NCI-H2029 (cell line): ENCODE data around the gene KLHDC1.
A peak's percentile ranks its signal among the peaks of the same experiment; 100 is the strongest.
"Not testable (repeated sequence)": the region's sequence is repeated elsewhere in the genome, so short reads cannot be mapped to it uniquely, and the experiment has no call there.

ENCODE experiments used
- DNase-seq: peaks from one replicate; lab custom pipeline; 2025; lab: John Stamatoyannopoulos, UW

The KLHDC1 gene

DNA sequence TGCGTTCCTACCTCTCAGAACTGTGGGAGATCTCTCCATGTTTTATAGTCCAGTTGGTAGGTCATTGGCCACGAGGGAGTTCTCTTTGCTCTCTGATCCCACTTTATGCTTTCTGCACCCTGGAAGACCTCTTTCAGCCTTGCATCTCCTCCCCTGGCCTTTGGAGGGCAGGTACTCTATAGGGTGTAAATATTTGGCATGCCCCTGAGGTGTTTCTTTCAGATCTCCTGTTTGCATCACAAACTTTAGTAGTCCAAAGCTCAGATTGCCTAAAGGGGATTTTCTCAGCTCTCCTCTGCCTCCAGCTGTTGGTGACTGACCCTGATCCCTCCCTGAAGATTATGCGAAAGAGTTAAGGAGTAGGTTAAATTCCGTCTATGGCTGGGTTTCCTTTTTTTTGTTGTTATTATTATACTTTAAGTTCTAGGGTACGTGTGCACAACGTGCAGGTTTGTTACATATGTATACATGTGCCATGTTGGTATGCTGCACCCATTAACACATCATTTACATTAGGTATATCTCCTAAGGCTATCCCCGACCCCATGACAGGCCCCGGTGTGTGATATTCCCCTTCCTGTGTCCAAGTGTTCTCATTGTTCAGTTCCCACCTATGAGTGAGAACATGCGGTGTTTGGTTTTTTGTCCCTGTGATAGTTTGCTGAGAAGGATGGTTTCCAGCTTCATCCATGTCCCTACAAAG is 29.0 kb downstream of the KLHDC1 start:
- not testable (repeated sequence) for DNase-seq

DNA sequence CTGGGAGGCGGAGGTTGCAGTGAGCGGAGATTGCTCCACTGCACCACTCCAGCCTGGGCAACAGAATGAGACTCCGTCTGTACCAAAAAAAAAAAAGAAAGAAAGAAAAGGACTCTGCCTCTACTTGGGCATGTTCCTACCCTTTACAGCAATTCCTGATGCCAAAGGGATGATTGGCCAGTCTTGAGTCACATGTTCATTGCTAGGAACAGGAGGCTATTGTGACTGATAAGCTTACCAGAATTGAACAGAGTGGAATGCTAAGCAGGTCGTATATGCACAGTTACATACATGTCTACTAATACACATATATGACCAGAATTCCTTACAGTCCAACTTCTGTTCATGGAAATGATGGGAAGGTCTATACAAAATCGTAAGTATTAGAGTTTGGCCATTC is 34.3 kb downstream of the KLHDC1 start:
- DNase-seq: no peak

DNA sequence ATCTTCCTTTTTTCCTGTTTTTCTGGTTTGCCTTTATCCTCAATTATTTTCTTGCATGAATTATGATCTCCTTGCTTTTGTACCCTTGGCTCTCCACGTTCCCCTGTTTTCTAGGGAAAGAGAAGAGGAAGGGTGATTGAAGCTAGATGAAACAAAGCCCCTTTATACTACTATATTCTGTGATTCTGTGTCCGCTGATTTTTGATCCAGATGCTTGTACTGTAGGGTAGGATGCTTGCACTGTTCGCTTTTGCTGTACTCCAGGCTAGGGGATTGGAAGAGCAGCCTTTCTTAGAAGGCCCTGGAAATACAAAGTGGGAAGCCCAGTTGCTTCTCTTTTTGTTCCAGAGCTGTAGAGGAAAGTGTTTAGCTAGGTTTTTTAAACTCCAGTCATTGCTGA is 40.0 kb downstream of the KLHDC1 start:
- no peak for DNase-seq

DNA sequence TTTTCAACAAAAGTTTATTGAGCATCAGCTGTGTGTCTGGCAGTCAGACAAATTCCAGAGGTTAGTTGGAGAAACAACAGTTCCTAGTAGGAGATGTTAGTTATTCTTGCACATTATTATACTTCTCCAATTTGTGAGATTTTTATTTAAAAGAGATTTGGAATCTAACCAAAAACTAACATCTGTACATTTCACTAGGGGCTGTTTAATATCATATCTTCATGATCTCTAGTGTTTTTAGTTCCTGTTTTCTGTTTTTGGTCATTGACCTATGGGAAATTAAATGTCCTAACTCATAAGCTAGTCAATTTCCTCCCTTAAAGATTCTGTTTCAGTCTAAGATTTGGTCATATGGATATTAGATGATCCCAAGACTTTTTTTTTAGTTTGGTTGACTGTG is 40.9 kb downstream of the KLHDC1 start:
- no peak for DNase-seq

DNA sequence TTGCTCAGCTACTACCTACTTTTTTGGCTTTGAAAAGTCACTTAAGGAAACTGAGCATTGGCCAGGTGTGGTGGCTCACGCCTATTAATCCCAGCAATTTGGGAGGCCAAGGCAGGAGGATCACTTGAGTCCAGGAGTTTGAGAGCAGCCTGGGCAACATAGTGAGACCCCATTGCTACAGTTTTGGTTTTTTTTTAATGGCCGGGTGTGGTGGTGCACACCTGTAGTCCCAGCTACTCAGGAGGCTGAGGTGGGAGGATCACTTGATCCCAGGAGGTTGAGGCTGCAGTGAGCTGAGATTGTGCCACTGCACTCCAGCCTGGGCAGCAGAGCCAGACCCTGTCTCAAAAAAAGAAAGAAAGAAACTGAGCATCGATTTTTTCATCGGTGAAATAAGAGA is 42.7 kb downstream of the KLHDC1 start:
- not testable (repeated sequence) for DNase-seq

DNA sequence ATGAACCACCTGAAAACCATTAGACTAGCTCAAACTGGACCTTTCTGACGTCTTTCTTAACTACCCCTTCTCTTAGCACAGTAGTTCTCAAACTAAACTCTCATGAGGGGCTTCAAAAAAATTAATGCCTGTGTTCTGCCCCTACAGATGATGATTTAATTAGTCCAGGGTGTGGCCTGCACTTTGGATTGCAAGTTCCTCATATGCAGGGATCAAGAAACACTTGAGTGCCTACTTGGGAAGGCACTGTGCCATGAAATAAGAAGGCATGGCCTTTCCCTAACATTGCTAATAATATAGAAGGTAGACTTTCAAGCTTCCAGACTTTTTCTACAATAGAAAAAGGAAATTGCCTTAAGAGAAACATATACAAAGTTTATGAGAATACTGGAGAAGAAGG is 52.3 kb downstream of the KLHDC1 start:
- DNase-seq: no peak

DNA sequence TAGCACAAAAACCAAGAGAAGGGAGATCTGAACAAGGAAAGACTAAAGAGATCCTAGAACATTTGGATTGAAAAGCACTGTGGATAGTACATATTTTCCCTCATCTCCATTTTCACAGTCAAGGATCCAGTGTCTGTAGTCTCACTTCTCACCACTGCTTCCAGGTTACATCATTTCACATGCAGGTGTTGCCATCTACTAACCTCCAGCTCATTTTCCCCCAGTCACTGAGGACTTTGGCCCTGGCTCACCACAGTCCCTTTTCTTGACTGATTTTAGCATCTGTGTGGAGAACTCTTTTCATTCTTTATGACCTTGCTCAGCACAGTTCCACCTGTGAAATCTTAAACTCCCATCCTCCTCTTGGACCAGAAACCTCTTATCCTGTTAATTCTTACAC is 53.6 kb downstream of the KLHDC1 start:
- DNase-seq: not testable (repeated sequence)

DNA sequence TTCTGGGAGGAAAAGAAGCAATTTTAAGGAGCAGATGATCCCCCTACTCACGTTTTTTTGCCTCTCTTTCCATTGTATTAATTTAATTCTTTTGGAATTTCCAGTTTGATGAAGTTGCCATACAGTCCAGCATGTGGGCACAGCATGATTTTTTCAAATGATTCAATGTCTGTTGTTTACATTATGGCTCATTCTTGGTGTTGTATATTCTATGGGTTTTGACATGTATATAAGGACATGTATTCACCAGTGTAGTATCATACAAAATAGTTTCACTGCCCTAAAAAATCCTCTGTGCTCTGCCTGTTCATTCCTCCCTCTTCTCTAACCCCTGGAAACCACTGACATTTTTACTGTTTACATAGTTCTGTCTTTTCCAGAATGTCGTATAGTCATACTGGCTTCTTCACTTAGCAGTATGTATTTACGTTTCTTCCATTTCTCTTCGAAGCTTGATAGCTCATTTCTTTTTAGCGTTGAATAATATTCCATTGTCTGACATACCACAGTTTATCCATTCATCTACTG is 61.7 kb downstream of the KLHDC1 start:
- no peak for DNase-seq

DNA sequence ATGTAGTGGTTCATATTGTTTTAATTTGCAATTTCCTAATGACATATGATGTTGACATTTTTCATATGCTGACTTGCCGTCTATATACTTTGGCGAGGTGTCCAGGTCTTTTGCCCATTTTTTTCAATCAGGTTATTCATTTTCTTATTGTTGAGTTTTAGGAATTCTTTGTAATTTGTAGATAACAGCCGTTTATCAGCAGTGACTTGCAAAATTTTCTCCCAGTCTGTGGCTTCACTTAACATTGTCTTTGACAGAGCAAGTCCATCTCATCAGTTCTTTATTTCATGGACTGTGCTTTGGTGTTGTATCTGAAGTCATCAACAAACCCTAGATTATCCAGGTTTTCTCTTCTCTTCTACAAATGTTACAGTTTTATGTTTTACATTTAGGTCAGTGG is 62.5 kb downstream of the KLHDC1 start:
- no peak for DNase-seq

DNA sequence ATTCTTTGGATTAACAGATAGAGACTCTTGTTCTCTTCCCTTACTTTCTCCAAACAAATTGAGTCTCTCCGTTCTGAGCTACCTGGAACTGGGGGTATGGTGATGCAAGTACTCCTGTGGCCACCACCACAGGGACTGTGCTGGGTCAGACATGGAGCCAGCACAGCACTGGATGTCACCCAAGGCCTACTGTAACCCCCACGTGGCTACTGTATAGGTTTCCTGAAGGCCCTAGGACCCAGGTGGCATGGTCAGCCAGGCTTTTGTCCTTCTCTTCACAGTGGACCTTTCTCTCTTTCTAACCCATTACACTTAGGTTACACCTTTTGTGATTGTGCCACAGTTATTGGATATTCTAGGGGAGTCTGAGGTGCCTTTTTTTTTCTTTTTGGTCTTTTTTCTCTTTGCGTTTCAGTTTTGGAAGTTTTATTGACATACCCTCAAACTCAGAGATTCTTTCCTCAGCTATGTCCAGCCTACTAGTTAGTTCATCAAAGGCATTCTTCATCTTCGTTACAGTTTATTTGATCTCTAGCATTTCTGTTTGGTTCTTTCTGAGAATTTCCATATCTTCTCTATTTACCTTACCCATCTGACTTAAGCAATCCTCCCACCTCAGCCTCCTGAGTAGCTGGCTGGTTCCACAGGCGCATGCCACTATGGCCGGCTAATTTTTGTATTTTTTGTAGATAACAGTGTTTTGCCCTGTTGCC is 69.1 kb downstream of the KLHDC1 start:
- no peak for DNase-seq

DNA sequence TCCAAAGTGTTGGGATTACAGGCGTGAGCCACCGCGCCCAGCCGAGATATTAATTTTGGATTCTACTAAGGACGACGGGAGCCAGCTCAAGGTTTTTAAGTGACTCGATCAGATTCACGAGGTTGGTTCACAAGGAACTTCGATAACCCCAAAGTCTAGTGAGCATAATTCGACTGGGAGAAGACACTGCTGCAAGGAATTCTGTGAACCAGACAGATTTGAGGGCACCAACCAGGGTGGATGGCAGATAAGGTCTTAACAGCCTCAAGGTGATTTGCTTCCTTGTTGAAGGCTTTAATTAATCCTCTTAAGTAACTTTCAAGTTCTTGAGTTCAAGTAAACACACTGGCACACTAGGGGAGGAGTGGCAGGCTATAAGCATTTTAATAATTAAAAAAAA is 73.9 kb downstream of the KLHDC1 start:
- DNase-seq: no peak

DNA sequence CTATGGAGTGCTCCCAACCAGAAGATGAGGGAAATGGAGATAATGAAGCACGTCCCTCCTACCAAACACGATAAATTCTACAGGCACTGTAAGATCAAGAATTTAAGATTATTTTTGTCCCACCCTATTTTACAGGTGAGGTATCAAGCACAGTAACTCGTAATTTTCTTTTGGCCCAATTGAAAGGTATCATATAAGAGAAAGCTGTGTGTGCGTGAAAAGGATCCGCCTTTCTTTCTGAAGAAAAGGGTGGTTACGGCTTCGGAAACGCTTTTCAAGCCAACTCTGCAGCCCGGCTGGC is 74.3 kb downstream of the KLHDC1 start:
- no peak for DNase-seq

DNA sequence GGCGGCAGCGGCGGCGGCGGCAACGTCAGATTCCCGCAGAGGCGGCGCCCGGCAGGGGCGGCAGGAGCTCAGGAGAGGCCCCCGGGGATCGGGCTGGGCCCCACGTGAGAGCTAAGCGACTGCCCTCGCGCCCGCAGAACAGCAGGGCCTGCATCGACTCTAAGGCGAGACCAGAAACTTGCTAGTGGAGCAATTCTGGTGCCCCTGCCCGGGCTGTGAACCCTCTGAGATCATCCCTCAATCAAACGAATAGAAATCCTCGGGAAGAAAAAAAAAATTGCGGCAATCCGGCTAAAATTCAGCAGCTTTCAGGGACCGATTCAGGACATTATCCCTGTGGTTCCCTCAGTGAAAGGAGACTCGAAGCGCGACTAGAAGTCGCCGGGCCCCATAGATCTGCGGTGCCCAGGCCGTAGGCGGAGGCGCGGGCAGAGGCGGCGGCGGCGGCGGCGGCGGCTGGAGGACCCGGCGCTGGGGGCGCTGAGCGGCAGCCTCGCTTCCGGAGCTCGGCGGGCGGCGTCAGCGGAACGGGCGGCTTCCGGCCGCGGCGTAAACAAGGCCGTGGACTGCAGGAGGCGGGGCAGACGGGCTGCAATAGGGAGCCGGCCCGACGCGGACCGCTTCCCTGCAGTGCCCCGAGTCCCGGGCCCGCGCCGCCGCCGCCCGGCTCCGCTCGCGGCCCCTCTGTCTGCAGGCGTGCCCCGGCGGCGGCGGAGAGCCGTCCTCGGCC is 74.8 kb downstream of the KLHDC1 start, which contains the start of gene KLHDC2:
TSS of gene KLHDC2 (plus strand) at position 583 of the 730 bp plus-strand sequence. CDS start 316 bp downstream, outside the sequence.
- peak; percentile 91 for DNase-seq

DNA sequence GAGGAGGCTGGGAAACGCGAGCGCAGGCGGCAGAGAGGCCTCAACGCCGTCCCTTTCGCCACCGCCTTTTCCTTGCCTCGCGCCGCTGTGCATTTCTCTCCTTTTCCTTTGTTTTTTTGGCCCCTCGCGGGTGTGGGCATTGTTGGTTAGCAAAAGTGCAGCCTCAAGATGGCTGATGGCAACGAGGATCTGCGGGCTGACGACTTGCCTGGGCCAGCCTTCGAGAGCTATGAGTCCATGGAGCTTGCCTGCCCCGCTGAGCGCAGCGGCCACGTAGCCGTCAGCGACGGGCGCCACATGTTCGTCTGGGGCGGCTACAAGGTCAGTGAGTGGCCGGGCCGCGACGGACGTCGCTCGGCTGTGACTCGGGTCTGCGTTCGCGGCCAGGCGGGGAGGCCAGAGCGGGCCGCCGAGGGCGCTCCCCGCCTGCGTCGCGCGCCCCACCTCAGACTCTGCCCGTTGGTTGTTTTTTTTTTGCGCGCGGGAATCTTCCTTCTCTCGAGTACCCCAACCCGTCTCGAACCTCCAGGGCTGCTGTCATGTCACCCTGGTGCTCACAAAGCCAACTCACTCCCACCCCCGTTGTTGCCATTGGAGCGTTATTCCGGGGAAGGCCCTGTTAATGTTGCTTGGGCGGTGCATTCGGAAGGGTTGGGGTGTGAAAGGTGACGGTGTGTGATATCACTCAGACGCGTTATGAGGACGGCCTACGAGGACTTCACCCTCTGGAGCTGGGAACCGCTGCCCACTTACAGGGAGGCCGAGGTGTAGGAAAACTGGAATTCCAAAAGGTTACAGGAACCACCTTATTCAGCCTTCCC is 75.6 kb downstream of the KLHDC1 start:
- DNase-seq: peak; percentile 61

DNA sequence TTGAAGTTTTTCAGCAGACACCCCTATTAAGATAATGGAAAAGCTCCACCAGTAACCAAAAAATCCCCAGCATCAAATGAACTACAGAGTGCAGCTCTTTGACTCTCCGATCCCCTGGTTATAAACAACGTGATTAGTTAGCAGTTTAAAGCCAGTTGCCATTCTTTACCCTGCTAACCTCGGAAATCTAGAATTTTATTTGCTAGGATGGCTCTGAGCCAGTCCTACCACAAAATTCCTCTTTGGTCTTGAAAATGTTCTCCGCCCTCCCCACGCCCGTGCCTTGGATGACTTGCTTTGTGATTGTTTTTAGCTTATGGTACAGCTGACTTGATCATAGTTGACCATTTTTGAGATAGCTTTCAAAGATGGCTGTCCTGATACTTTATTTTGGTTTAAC is 76.3 kb downstream of the KLHDC1 start:
- DNase-seq: peak; percentile 31

DNA sequence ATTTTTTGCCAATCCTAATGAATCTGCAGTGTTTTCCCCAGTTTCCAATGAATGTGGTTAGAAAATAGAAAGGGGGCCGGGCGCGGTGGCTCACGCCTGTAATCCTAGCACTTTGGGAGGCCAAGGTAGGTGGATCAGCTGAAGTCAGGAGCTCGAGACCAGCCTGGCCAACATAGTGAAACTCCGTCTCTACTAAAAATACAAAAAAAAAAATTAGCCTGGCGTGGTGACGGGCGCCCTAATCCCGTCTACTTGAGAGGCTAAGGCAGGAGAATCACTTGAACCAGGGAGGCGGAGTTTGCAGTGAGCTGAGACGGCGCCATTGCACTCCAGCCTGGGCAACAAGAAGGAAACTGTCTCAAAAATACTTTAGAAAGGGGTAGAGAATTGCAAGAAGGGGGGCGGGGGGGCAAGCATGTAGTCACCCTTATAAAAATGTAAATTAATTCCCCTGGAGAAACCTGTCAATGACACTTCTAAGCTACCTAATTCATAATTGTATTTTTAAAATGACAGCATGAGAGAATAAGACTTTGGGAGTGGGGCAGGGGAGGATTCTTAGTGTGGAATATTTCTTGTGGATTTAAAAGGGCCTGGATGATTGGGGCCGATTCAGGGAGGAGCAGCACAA is 76.8 kb downstream of the KLHDC1 start:
- no peak for DNase-seq

DNA sequence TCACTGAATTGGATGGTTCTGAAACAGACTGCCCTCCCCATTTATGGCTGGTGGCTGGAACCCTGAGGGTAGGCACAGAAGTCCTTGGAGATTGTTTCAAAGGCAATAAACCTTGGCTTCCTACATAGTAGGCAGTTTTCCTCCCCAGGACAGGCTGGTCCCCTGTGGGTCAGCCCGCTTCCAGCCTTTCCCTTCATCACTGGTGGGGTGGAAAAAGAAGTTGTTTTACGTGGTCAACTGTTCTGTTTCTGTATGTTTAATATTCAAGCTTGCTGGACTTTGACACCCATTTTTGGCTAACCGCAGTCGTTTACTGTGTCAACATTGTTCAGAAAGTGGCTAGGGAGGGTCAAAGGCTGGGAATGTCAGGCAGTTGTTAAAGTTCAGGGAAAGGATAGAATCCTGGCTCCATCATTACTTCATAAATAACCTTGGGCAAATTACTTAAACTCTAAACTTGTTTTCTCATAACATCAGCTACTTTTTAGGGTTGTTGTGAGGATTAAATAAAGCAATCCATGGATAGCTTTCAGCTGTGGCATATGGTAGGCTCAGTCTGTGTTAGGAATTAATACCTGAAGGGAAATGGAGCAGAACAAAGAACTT is 77.4 kb downstream of the KLHDC1 start:
- DNase-seq: no peak

DNA sequence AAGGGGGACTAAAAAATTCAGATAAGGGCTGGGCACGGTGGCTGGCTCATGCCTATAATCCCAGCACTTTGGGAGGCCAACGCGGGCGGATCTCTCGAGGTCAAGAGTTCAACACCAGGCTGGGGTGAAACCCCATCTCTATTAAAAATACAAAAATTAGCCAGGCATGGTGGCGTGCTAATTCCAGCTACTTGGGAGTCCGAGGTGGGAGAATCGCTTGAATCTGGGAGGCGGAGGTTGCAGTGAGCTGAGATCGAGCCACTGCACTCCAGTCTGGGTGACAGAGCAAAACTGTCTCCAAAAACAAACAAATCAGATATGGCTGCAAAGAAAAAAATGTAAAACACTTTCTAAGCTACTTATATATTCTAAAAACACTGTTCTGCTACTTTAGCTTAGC is 78.8 kb downstream of the KLHDC1 start:
- DNase-seq: not testable (repeated sequence)

DNA sequence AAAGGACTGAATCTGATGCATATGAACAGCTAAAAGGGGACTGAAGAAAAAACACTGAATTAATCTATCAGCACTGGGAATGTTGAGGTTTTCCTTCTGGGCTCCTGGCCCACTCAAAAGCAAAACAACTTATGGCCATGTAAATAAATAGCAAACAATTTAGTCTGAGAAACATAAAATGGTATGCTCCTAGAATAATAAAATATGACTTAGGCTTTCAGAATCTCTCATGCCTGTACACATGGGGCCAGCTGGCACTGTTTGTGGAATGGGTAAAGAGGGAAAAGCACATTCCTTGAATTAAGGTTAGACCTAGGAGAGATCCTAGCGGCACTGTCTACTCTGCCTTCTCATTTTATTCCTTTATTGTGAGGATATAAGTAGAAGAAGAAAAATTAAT is 81.2 kb downstream of the KLHDC1 start:
- no peak for DNase-seq

DNA sequence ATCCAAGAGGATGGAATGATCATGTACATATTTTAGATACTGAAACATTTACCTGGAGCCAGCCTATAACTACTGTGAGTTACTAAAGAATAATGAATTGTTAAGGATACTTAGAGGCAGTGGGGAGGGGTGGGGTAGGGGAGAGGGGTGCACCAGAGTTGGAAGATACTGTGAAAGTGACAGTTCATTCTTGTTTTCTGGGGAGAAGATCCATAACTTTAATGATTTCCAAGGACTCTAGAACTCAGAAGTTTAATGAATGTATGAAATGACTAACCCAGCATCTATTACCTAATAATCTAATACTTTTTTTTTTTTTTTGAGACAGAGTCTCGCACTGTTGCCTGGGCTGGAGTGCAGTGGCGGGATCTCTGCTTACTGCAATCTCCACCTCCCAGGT is 85.5 kb downstream of the KLHDC1 start:
- no peak for DNase-seq

DNA sequence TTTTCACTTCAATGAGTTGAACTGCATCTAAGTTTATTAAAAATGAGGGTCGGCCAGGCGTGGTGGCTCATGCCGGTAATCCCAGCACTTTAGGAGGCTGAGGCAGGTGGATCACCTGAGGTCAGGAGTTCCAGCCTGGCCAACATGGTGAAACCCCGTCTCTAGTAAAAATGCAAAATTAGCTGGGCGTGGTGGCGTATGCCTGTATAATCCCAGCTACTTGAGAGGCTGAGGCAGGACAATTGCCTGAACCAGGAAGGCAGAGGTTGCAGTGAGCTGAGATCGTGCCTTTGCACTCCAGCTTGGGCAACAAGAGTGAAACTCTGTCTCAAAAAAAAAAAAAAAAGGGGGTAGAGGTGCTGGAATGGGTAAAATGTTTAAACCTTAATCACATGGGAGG is 88.1 kb downstream of the KLHDC1 start:
- not testable (repeated sequence) for DNase-seq
